IMR-90 (cell line): ENCODE data around the gene OR51S1. TPM values are rescaled to one million over a fixed set of nuclear protein-coding genes. Genes with fewer than 3 reads are reported as not detected.
"Not testable (repeated sequence)": the region's sequence is repeated elsewhere in the genome, so short reads cannot be mapped to it uniquely, and the experiment has no call there.

Experiments used
- ATAC-seq: fragments of 200-7000 bp; cut with Tn5 transposase; 2 replicates; pipeline ENCODE4 v1.9.1; 2020; ENCODE audit warnings: low read depth, mild to moderate bottlenecking, moderate library complexity
- BruUV-seq: library from RNA; stranded (reverse); fragments of 400-500 nt; replicated peaks from 2 replicates; lab custom pipeline; 2021; lab: Mats Ljungman, UMichigan
- CTCF ChIA-PET: fragments of 300-600 bp; formaldehyde crosslinking; extraction: SDS; loops from one replicate; lab custom pipeline; 2021; ENCODE audit warnings: antibody characterized with exemption; lab: Yijun Ruan, JAX
- POLR2A ChIA-PET: fragments of 300-600 bp; sonication (Branson Sonifier 250); formaldehyde crosslinking; loops from one replicate; lab custom pipeline; 2022; ENCODE audit warnings: antibody characterized with exemption; ENCODE audit not compliant: unreplicated experiment; lab: Charles Lee
- DNase-seq: peaks from one replicate; pipeline ENCODE4 v3.0.0; 2013
- H2AFZ ChIP-seq: replicated peaks from 2 replicates; pipeline ENCODE3; 2013; ENCODE audit warnings: low read length, mild to moderate bottlenecking; ENCODE audit not compliant: poor library complexity
- H2AK5ac ChIP-seq: 2 replicates; pipeline ENCODE4 v1.6.1; 2013; ENCODE audit warnings: low read depth, low read length, inconsistent platforms
- H2AK9ac ChIP-seq: replicated peaks from 2 replicates; pipeline ENCODE3; 2013; ENCODE audit warnings: mild to moderate bottlenecking, low read depth, low read length, moderate library complexity; ENCODE audit not compliant: poor library complexity
- H2BK120ac ChIP-seq: 2 replicates; pipeline ENCODE4 v1.6.1; 2013; ENCODE audit warnings: low read depth, low read length, inconsistent platforms
- H2BK15ac ChIP-seq: 3 replicates; pipeline ENCODE4 v1.6.1; 2013; ENCODE audit warnings: low read depth, low read length, inconsistent platforms
- H2BK20ac ChIP-seq: 2 replicates; pipeline ENCODE4 v1.6.1; 2013; ENCODE audit warnings: low read depth, mild to moderate bottlenecking, inconsistent platforms, low read length, moderate library complexity
- H2BK5ac ChIP-seq: 2 replicates; pipeline ENCODE4 v1.6.1; 2013; ENCODE audit warnings: mild to moderate bottlenecking, low read depth, low read length, inconsistent platforms; ENCODE audit not compliant: poor library complexity, severe bottlenecking
- H3K14ac ChIP-seq: replicated peaks from 2 replicates; pipeline ENCODE4 v1.6.1; 2013; ENCODE audit warnings: low read depth, low read length, inconsistent platforms
- H3K18ac ChIP-seq: 2 replicates; pipeline ENCODE4 v1.6.1; 2013; ENCODE audit warnings: low read depth, low read length, control low read depth
- H3K23ac ChIP-seq: 2 replicates; pipeline ENCODE4 v1.6.1; 2013; ENCODE audit warnings: low read depth, low read length, inconsistent platforms
- H3K27ac ChIP-seq: 2 replicates; pipeline ENCODE4 v1.5.1; 2013; ENCODE audit warnings: mild to moderate bottlenecking, control low read depth, low read length; ENCODE audit not compliant: insufficient read depth
- H3K27me3 ChIP-seq: 2 replicates; pipeline ENCODE4 v1.6.1; 2013; ENCODE audit warnings: low read length; ENCODE audit not compliant: control insufficient read depth, insufficient read depth
- H3K36me3 ChIP-seq: 2 replicates; pipeline ENCODE4 v1.6.1; 2013; ENCODE audit warnings: low read length, mixed read lengths; ENCODE audit not compliant: control insufficient read depth, insufficient read depth
- H3K4ac ChIP-seq: 2 replicates; pipeline ENCODE4 v1.6.1; 2013; ENCODE audit warnings: low read depth, low read length, inconsistent platforms
- H3K4me1 ChIP-seq: 2 replicates; pipeline ENCODE4 v1.6.1; 2013; ENCODE audit warnings: low read length, mixed read lengths; ENCODE audit not compliant: control insufficient read depth, insufficient read depth
- H3K4me2 ChIP-seq: 2 replicates; pipeline ENCODE4 v1.6.1; 2013; ENCODE audit warnings: low read depth, mild to moderate bottlenecking, control low read depth, low read length, moderate library complexity
- H3K4me3 ChIP-seq: 2 replicates; pipeline ENCODE4 v1.5.1; 2013; ENCODE audit warnings: low read depth, mild to moderate bottlenecking, control low read depth, low read length, moderate library complexity; ENCODE audit not compliant: insufficient read depth
- H3K56ac ChIP-seq: 2 replicates; pipeline ENCODE4 v1.6.1; 2013; ENCODE audit warnings: low read length, inconsistent platforms; ENCODE audit not compliant: insufficient read depth; ENCODE audit errors: extremely low read depth
- H3K79me1 ChIP-seq, 2 experiments: 2 replicates each; pipeline ENCODE4 v1.6.1; 2013; ENCODE audit warnings: low read length in 2 of 2, inconsistent platforms in 1 of 2, low read depth in 1 of 2
- H3K9ac ChIP-seq: 2 replicates; pipeline ENCODE4 v1.6.1; 2013; ENCODE audit warnings: low read depth, low read length, control low read depth
- H3K9me1 ChIP-seq: 2 replicates; pipeline ENCODE4 v1.6.1; 2013; ENCODE audit warnings: low read length, inconsistent platforms; ENCODE audit not compliant: insufficient read depth
- H3K9me3 ChIP-seq: 2 replicates; pipeline ENCODE4 v1.6.1; 2013; ENCODE audit warnings: low read length; ENCODE audit not compliant: control insufficient read depth, insufficient read depth
- H4K20me1 ChIP-seq: 2 replicates; pipeline ENCODE4 v1.6.1; 2013; ENCODE audit warnings: low read length, inconsistent platforms; ENCODE audit not compliant: insufficient read depth
- H4K5ac ChIP-seq: 2 replicates; pipeline ENCODE4 v1.6.1; 2013; ENCODE audit warnings: mild to moderate bottlenecking, low read depth, low read length, control low read depth
- H4K8ac ChIP-seq, 2 experiments: 2 replicates each; pipeline ENCODE4 v1.6.1; 2013; ENCODE audit warnings: low read depth in 2 of 2, low read length in 2 of 2, control low read depth in 1 of 2, inconsistent platforms in 1 of 2
- H4K91ac ChIP-seq: 2 replicates; pipeline ENCODE4 v1.6.1; 2013; ENCODE audit warnings: low read depth, low read length, inconsistent platforms; ENCODE audit not compliant: insufficient read depth
- WGBS, 2 experiments: methylation state at CpG; one replicate each; pipeline versions ENCODE4 v1.1.5 to v1.1.7; 2013; ENCODE audit warnings: missing lambda C conversion rate in 2 of 2; ENCODE audit not compliant: insufficient read length in 1 of 2; ENCODE audit errors: extremely low coverage in 2 of 2; 5-methylcytosine and 5-hydroxymethylcytosine counted together
- dilution Hi-C: fragments of 300-500 bp; cut with HindIII; formaldehyde crosslinking; loops from one replicate; pipeline ENCODE4 v1.14.3; 2018; ENCODE audit warnings: low sequenced_read_pairs; ENCODE audit not compliant: unreplicated experiment
- in situ Hi-C: fragments of 300-500 bp; cut with MboI; formaldehyde crosslinking; loops from 3 replicates; pipeline ENCODE4 v1.14.3; 2019; ENCODE audit warnings: low sequenced_read_pairs, inconsistent platforms, mixed read lengths
- intact Hi-C: fragments of 100-400 bp; cut with micrococcal nuclease; formaldehyde crosslinking; loops from 2 replicates; pipeline ENCODE4 v1.10.0; 2022
- polyA plus RNA-seq, 3 experiments: library from polyadenylated mRNA; depleted of rRNA; stranded (reverse); fragments of >200 nt; gene quantifications; 2 replicates each; pipeline ENCODE4 v1.2.3, GENCODE V29; 2012; ENCODE audit warnings: low replicate concordance in 1 of 3
- total RNA-seq: library from RNA; depleted of rRNA; stranded (reverse); fragments of >200 nt; gene quantifications from 2 replicates; pipeline ENCODE4 v1.2.3, GENCODE V29; 2012

The OR51S1 gene
- total and polyA plus RNA-seq, 2 of the 4 experiments (the other 2 are of a cell fraction): not detected

GRCh38 chr11:4801316-4801715 lies 47.7 kb downstream of the OR51S1 start:
- H3K4me1 ChIP-seq, POLR2A ChIA-PET, H2BK20ac ChIP-seq, dilution Hi-C loops, H3K4me3 ChIP-seq, H4K20me1 ChIP-seq, H3K23ac ChIP-seq, H2AK5ac ChIP-seq, H4K91ac ChIP-seq, H3K4me2 ChIP-seq, H4K5ac ChIP-seq, H3K36me3 ChIP-seq, H2AK9ac ChIP-seq, H3K14ac ChIP-seq, ATAC-seq, in situ Hi-C loops, H2BK15ac ChIP-seq, DNase-seq, H2AFZ ChIP-seq, H3K27ac ChIP-seq, H3K27me3 ChIP-seq, H2BK120ac ChIP-seq, BruUV-seq, H3K18ac ChIP-seq, intact Hi-C loops, H3K9me1 ChIP-seq, CTCF ChIA-PET, H3K79me1 ChIP-seq, H4K8ac ChIP-seq, H3K9me3 ChIP-seq, H3K4ac ChIP-seq, H3K9ac ChIP-seq, H3K56ac ChIP-seq, H2BK5ac ChIP-seq: not testable (repeated sequence)
- no CpG with 5 or more reads among the region's 5 CpGs for WGBS, 2 experiments
